ENCODE results near the gene MUC20.
"Not testable (repeated sequence)": the region's sequence is repeated elsewhere in the genome, so short reads cannot be mapped to it uniquely, and the experiment has no call there.

MUC20 gene, protein sequence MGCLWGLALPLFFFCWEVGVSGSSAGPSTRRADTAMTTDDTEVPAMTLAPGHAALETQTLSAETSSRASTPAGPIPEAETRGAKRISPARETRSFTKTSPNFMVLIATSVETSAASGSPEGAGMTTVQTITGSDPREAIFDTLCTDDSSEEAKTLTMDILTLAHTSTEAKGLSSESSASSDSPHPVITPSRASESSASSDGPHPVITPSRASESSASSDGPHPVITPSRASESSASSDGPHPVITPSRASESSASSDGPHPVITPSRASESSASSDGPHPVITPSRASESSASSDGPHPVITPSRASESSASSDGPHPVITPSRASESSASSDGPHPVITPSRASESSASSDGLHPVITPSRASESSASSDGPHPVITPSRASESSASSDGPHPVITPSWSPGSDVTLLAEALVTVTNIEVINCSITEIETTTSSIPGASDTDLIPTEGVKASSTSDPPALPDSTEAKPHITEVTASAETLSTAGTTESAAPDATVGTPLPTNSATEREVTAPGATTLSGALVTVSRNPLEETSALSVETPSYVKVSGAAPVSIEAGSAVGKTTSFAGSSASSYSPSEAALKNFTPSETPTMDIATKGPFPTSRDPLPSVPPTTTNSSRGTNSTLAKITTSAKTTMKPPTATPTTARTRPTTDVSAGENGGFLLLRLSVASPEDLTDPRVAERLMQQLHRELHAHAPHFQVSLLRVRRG

GRCh38 chr3:195720831-195721506, at the start of gene MUC20:
MUC20 (plus strand) TSS chr3:195720978; CDS start chr3:195721008, 30 bp downstream.
- DNase-seq (ENCODE audit: low read depth in 2 of 2) = not testable (repeated sequence)

GRCh38 chr3:195671283-195671682, 49.5 kb upstream of the MUC20 start:
- not testable (repeated sequence) for DNase-seq (ENCODE audit: low read depth in 2 of 2)

- not testable (repeated sequence) for DNase-seq (ENCODE audit: low read depth in 2 of 2)
Measured at GRCh38 chr3:195673711-195674110, 47.1 kb upstream of the MUC20 start.

DNA sequence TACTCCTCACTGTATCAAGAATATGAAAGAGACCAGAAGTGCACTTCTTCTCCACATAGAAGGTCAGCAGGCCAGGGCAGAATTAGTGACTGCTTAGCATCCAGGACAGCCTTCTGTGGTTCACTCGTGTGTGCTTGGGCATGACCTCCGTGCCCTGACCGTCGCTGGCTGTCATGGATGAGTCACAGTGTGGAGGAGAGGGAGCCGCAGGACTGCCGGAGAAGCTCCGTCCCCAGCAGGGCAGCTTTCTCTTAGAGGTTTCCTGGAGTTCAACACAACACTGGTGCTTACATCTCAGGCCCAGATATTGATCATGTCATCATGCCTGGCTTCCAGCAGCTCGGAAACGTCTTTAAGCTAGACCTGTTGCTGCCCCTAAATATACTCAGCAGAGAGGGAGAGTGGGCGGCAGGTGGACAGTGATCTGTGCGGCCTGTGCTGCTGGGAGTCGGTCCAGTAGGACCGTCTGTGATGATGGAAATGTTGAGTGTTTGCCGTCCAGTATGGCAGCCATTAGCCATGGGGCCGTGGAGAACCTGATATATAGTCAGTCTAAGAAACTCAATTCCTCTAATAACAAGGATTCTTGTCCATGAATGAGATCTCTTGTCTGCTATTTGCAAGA, 42.3 kb upstream of the MUC20 start:
- DNase-seq (ENCODE audit: low read depth in 2 of 2) = not testable (repeated sequence)

DNA sequence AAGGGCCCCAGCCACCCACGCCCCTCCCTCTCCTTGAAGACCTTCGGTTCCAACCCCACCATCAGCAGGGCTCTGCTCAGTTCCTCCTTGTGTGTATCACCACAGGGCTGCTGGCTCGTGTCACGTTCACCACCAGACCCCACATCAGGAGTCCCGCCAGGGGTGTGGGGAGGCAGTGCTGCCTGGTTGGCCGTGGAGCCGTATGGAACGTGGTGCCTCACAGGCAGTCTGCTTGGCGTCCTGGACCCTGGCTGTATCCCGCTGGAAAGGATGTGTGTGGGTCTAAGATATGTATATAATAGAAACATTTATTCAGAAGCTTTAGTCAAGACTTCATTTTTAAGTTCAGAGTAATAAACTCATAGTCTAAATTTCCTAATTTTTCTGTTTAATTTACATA, 40.1 kb upstream of the MUC20 start:
- not testable (repeated sequence) for DNase-seq (ENCODE audit: low read depth in 2 of 2)

DNA sequence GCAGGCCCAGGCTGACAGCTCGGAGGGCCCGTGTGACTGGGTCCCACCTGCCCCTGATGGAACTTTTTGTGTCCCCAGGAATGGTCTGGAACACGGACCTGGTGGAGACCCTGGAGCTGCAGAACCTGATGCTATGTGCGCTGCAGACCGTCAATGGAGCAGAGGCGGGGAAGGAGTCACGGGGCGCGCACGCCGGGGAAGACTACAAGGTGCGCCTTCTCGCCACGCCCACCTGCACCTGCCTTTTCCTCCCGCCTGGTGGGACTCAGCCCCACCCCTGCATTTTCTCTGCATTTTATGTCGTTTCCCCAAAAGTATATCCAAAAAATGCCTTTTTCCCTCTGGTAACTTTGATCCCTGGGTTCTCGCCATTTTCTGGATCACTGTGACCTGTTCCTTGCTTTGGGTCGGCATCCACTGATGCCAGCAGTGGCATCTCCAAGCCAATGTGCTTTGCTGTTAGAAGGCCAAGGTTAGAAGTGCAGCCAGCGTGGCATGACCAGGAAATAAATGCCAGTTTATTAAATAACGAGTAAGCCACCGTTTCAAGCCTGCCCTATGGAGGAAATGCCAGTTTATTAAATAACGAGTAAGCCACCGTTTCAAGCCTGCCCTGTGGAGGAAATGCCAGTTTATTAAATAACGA, 39.2 kb upstream of the MUC20 start:
- not testable (repeated sequence) for DNase-seq (ENCODE audit: low read depth in 2 of 2)

DNA sequence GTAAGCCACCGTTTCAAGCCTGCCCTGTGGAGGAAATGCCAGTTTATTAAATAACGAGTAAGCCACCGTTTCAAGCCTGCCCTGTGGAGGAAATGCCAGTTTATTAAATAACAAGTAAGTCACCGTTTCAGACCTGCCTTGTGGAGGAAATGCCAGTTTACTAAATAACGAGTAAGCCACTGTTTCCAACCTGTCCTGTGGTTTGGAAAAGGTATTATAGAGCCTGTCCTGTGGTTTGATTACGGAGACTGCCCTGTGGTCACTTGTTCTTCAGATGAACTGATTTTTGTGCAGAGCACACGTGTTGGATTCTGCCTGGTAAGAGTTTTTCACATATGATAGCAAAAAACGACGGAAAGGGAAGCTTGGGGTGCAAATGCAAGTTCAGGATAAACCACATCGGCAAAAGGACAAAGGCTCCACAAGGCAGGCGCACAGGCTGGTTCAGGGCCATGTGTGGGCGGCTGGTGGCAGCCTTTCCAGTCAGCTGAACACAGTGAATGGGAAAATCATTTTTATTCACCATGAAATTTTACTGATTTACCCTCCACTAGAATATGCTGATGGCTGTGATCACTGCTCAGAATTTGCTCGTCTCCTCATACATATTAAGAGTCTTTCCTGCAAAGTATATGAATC, 38.6 kb upstream of the MUC20 start:
- DNase-seq (ENCODE audit: low read depth in 2 of 2) = not testable (repeated sequence)

- DNase-seq (ENCODE audit: low read depth in 2 of 2) = not testable (repeated sequence)
Measured at GRCh38 chr3:195683722-195684526, 36.9 kb upstream of the MUC20 start.

DNA sequence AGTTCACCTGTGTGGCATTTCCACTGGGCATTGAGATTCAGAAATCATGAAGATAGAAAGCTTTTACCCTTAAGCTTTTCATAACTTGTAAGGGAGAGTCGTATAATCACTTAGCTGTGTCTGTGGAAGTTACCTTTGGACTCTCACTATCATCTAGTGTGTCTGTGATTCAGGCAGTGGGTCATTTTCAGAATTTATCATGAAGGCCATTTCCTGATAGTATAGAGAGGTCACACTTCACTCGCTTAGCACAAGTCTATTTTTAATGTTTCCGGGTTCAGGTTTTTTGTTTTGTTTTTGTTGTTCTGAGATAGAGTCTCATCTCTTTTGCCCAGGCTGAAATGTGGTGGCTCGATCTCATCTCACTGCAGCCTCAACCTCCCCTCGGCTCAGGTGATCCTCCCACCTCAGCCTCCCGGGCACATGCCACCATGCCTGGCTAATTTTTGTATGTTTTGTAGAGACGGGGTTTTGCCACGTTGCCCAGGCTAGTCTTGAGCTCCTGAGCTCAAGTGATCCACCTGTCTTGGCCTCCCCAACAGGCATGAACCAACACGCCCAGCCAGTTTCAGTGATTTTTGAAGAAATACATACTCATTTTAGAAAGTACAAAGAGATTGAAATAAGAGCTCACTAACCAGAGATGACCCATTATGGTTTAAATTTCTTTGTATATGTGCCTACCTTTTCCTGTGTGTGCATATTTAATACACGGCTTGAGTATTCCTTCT, 36.1 kb upstream of the MUC20 start:
- not testable (repeated sequence) for DNase-seq (ENCODE audit: low read depth in 2 of 2)

- not testable (repeated sequence) for DNase-seq (ENCODE audit: low read depth in 2 of 2)
Measured at GRCh38 chr3:195686537-195687208, 34.1 kb upstream of the MUC20 start.

DNA sequence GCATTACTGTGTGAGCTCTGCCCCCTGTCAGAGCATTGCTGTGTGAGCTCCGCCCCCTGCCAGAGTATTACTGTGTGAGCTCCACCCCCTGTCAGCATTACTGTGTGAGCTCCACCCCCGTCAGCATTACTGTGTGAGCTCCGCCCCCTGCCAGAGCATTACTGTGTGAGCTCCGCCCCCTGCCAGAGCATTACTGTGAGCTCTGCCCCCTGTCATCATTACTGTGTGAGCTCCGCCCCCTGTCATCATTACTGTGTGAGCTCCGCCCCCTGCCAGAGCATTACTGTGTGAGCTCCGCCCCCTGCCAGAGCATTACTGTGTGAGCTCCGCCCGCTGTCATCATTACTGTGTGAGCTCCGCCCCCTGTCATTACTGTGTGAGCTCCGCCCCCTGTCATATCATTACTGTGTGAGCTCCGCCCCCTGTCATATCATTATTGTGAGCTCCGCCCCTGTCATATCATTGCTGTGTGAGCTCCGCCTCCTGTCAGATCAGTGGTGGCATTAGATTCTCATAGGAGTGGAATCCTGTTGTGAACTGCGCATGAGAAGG, 33.5 kb upstream of the MUC20 start:
- DNase-seq (ENCODE audit: low read depth in 2 of 2) = peak in 1 of 2 donors; percentile 21

DNA sequence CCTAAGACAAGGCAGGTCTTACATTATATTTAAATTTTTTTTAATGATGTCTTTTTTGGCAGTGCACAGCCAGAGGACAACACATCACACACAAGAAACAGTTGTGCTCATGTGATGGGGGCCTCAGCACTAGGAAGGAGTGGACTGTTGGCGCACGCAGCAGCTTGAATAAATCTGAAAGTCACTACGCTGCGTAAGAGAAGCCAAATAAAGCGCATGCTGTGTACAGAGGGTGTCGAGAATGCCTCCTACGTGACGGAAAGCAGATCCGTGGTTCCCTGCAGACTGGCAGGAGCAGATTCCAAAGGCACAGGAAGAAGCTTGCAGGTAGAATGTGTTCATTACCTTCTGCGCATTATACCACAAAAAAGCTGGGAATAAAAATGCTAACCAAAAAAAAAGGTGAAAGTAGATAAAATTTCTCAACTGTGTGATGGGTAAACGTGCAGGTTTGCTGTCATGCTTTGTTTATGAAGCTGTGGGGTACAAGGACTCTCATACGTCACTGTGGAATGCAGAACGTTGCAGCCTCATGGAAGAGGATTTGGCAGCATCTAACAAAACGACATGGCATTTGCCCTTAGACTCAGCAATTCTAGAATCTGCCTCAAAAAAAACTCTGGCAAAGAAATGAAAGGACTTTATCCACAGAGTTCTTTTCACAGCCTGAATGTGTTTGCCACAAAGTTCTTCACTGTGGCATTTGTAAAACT, 32.2 kb upstream of the MUC20 start:
- not testable (repeated sequence) for DNase-seq (ENCODE audit: low read depth in 2 of 2)

DNA sequence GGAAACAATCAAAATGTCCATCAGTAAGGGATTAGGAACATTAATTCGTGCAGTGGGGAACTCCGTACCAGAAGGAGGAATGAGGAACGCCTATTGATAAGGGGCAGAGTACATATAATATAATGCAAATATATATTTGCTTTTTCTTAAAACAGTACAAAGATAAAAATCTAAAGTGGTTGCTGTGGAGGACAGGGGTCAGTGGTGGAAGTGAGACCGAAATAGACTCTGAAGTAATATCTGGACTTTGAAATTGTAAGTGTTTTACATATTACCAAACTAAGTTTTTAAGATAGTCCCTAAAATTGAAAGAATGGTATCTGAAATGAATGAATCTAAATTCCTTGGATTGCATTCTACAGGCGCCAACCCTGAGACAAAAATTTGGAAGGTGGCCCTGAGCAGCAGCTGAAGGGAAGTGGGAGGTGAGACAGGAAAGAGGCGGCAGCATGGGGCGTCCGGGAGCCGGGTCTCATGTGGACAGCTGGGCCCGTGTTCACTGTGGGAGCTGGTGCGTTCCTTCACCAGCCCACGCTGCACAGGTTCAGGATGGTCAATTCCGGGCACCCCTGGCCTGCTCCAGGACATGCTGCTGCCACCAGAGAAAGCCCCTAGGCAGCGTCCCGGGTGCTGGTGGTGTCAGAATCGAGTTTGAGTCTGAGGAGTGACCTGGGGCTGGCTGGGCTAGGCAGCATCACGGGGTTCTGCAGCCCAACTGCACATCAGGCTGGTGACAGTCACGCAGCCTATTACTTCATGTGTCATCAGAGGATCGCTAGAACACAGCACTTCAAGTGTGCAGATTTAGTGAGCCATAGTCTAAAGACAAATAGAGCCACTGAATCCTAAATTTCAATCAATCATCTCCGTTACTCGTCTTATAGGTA, 31.4 kb upstream of the MUC20 start:
- not testable (repeated sequence) for DNase-seq (ENCODE audit: low read depth in 2 of 2)

GRCh38 chr3:195690951-195691350, 29.8 kb upstream of the MUC20 start:
- DNase-seq (ENCODE audit: low read depth in 2 of 2) = no peak

DNA sequence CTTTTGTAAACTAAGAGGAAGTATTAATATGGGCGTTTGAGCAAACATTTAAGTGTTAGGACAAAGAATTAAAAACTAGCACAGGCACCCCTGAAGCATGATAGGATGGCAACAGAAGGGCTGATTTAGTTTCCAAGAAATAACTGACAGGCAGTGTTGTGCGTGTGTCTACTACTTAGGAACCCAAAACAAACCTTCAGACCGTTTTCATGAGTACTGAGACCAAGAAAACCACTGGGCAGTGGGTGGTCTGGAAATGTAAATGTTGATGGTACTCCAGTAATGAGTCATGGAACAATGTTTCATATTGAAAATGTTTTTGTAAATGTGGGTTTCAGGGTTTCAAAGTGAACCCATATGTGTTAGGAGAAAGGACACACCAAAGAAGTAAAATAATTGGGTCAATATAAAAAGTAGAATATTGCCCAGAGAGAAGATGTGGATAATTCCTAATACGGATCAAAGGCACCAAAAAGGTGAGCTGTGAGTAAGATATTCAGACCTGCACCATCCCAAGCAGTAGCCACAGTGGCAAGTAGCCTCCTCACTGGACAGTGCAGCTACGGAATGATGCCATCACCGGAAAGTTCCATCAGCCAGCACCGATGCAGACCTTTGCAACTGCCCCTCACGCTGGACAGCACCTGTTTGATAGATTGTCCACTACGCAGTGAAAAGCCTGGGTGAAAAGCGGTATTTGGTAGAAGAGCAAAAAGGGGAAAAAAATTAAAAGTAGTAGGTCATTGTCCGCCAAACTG, 29.0 kb upstream of the MUC20 start:
- DNase-seq (ENCODE audit: low read depth in 2 of 2) = not testable (repeated sequence)

GRCh38 chr3:195692354-195692685, 28.5 kb upstream of the MUC20 start:
- no peak for DNase-seq (ENCODE audit: low read depth in 2 of 2)
